K562 (cell line): ENCODE results near the gene ARMH4. TPM values are rescaled to one million over a fixed set of nuclear protein-coding genes. Genes with fewer than 3 reads are reported as not detected.

Experiments
- ATAC-seq: fragments of 200-7000 bp; cut with Tn5 transposase; 3 replicates; pipeline ENCODE4 v1.9.1; 2020; ENCODE audit warnings: moderate library complexity
- BruUV-seq: library from RNA; stranded (reverse); fragments of 400-500 nt; replicated peaks from 2 replicates; lab custom pipeline; 2021; lab: Mats Ljungman, UMichigan
- CTCF ChIA-PET: fragments of 300-600 bp; formaldehyde crosslinking; extraction: SDS; loops from one replicate; lab custom pipeline; 2021; ENCODE audit warnings: low intra/inter-chr PET ratio; lab: Yijun Ruan, JAX
- POLR2A ChIA-PET: fragments of 300-600, 350-650 bp; sonication (Branson Sonifier 250); formaldehyde crosslinking; extraction: SDS; loops from one replicate; lab custom pipeline; 2021; ENCODE audit warnings: antibody characterized with exemption, inconsistent platforms; lab: Yijun Ruan, JAX
- DNase-seq, 4 experiments: peaks; one replicate each; pipeline versions ENCODE4 v3.0.0 to v3.0.0-alpha.2; 2011 to 2018; ENCODE audit warnings: low spot score in 3 of 4, mixed read lengths in 3 of 4; ENCODE audit errors: extremely low read depth in 1 of 4
- FAIRE-seq: peaks from 2 replicates; lab custom pipeline; 2011; peaks lifted over from hg19 to GRCh38; lab: Jason Lieb, UNC
- H2AFZ ChIP-seq: 2 replicates; pipeline ENCODE4 v1.6.0; 2011; ENCODE audit warnings: low read depth, low read length, control low read depth, inconsistent platforms
- H3K27ac ChIP-seq: fragments of 200-600 bp; 3 replicates; pipeline ENCODE4 v1.8.0; 2011; ENCODE audit warnings: low read depth, mild to moderate bottlenecking, control low read depth, inconsistent platforms, low read length, moderate library complexity, mixed read lengths; ENCODE audit errors: extremely low read depth
- H3K27me3 ChIP-seq, 2 experiments: fragments of 300-600 bp in 1 of 2; 2 replicates in 1 of 2; 3 replicates in 1 of 2; pipeline versions ENCODE4 v1.6.0 to v1.8.0; 2011; ENCODE audit warnings: inconsistent platforms in 2 of 2, low read length in 2 of 2, mild to moderate bottlenecking in 1 of 2, mixed read lengths in 1 of 2, moderate library complexity in 1 of 2; ENCODE audit not compliant: control insufficient read depth in 2 of 2, insufficient read depth in 2 of 2
- H3K36me3 ChIP-seq: fragments of 300-600 bp; 3 replicates; pipeline ENCODE4 v1.8.0; 2011; ENCODE audit warnings: mild to moderate bottlenecking, low read length, inconsistent platforms; ENCODE audit not compliant: control insufficient read depth, insufficient read depth
- H3K4me1 ChIP-seq, 2 experiments: fragments of 200-600 bp in 1 of 2; replicated peaks in 1 of 2; 2 replicates in 1 of 2; 3 replicates in 1 of 2; pipeline versions ENCODE4 v1.5.1 to v1.8.0; 2011; ENCODE audit warnings: inconsistent platforms in 2 of 2, low read length in 2 of 2, mild to moderate bottlenecking in 1 of 2, mixed read lengths in 1 of 2, moderate library complexity in 1 of 2; ENCODE audit not compliant: control insufficient read depth in 2 of 2, insufficient read depth in 2 of 2
- H3K4me2 ChIP-seq: 2 replicates; pipeline ENCODE4 v1.6.1; 2011; ENCODE audit warnings: low read length, control low read depth, inconsistent platforms, mixed read lengths; ENCODE audit not compliant: insufficient read depth
- H3K4me3 ChIP-seq: fragments of 200-600 bp; sonication (generic), shearing (Covaris generic); 2 replicates; pipeline ENCODE4 v1.5.1; 2016; ENCODE audit warnings: control low read depth, inconsistent platforms
- H3K79me2 ChIP-seq: fragments of 200-600 bp; 3 replicates; pipeline ENCODE4 v1.8.0; 2011; ENCODE audit warnings: low read length, inconsistent platforms; ENCODE audit not compliant: control insufficient read depth, insufficient read depth
- H3K9ac ChIP-seq, 2 experiments: 2 replicates each; pipeline versions ENCODE4 v1.6.0 to v1.6.1; 2011; ENCODE audit warnings: low read depth in 2 of 2, low read length in 2 of 2, control low read depth in 1 of 2, inconsistent platforms in 1 of 2, mild to moderate bottlenecking in 1 of 2, mixed read lengths in 1 of 2; ENCODE audit not compliant: insufficient read depth in 1 of 2
- H3K9me1 ChIP-seq: one replicate; pipeline ENCODE4 v1.6.0; 2011; ENCODE audit warnings: inconsistent platforms, mild to moderate bottlenecking, low read length, moderate library complexity; ENCODE audit not compliant: control insufficient read depth, insufficient read depth
- H3K9me3 ChIP-seq: replicated peaks from 2 replicates; pipeline ENCODE4 v1.5.1; 2011; ENCODE audit warnings: low read depth, low read length, inconsistent platforms; ENCODE audit not compliant: control insufficient read depth, insufficient read depth
- H4K20me1 ChIP-seq: replicated peaks from 2 replicates; pipeline ENCODE4 v1.6.1; 2011; ENCODE audit warnings: low read length, inconsistent platforms, mixed read lengths; ENCODE audit not compliant: control insufficient read depth, insufficient read depth
- CHD2 ChIP-seq: IDR thresholded peaks from 2 replicates; pipeline ENCODE4 v1.6.1; 2011; ENCODE audit warnings: low read depth, low read length
- CHD4 ChIP-seq: fragments of 200-600 bp; sonication (generic); IDR thresholded peaks from 3 replicates; pipeline ENCODE4 v1.6.1; 2012; ENCODE audit warnings: low read depth, mild to moderate bottlenecking, mixed read lengths, low read length, inconsistent platforms; ENCODE audit not compliant: insufficient read depth, insufficient replicate concordance, poor library complexity, severe bottlenecking
- ELK1 ChIP-seq: sonication (generic); formaldehyde crosslinking; IDR thresholded peaks from 2 replicates; pipeline ENCODE4 v1.8.1; 2022; ENCODE audit warnings: missing genetic modification reagents
- GATA2 ChIP-seq: sonication (generic); formaldehyde crosslinking; IDR thresholded peaks from 2 replicates; pipeline ENCODE4 v1.4.0; 2020; ENCODE audit warnings: mild to moderate bottlenecking, missing genetic modification reagents
- HNRNPLL ChIP-seq: fragments of 200-400 bp; formaldehyde crosslinking; IDR thresholded peaks from 2 replicates; pipeline ENCODE4 v1.6.1; 2017; ENCODE audit warnings: low read length, low read depth, mild to moderate bottlenecking; ENCODE audit not compliant: poor library complexity, severe bottlenecking
- KAT8 ChIP-seq: fragments of 450-650 bp; IDR thresholded peaks from 2 replicates; pipeline ENCODE4 v1.6.1; 2016; ENCODE audit warnings: low read depth, mild to moderate bottlenecking
- POLR2AphosphoS5 ChIP-seq: IDR thresholded peaks from 2 replicates; pipeline ENCODE4 v1.6.1; 2011; ENCODE audit warnings: mild to moderate bottlenecking, low read depth, low read length, moderate library complexity; ENCODE audit not compliant: control insufficient read depth, insufficient read depth
- RBFOX2 ChIP-seq: fragments of 200-400 bp; formaldehyde crosslinking; IDR thresholded peaks from 2 replicates; pipeline ENCODE4 v1.6.1; 2017; ENCODE audit warnings: low read depth, mild to moderate bottlenecking, low read length, moderate library complexity
- TFAM ChIP-seq: fragments of 250-450 bp; sonication (Bioruptor Pico); conservative IDR thresholded peaks from 2 replicates; pipeline ENCODE4 v1.5.0; 2021; ENCODE audit warnings: mild to moderate bottlenecking, moderate library complexity
- ZBTB12 ChIP-seq: fragments of 250-450 bp; sonication (Bioruptor Pico); IDR thresholded peaks from 2 replicates; pipeline ENCODE4 v1.4.0; 2020
- ZNF174 ChIP-seq: fragments of 250-450 bp; sonication (Bioruptor Pico); IDR thresholded peaks from 2 replicates; pipeline ENCODE4 v1.4.0; 2020; ENCODE audit warnings: mild to moderate bottlenecking
- ZNF511 ChIP-seq: sonication (generic); formaldehyde crosslinking; IDR thresholded peaks from 2 replicates; pipeline ENCODE4 v1.8.0; 2022; ENCODE audit warnings: mild to moderate bottlenecking, missing genetic modification reagents
- ZNF583 ChIP-seq: fragments of 250-450 bp; sonication (Bioruptor Pico); IDR thresholded peaks from 2 replicates; pipeline ENCODE4 v1.4.0; 2020
- WGBS: fragments of 100-300 bp; shearing (Covaris generic); methylation state at CpG from one replicate; pipeline ENCODE4 v1.1.6; 2016; ENCODE audit warnings: low coverage, mixed read lengths; ENCODE audit not compliant: insufficient coverage; ENCODE audit errors: missing lambda C conversion rate; 5-methylcytosine and 5-hydroxymethylcytosine counted together
- in situ Hi-C: fragments of 300-500 bp; cut with MboI; formaldehyde crosslinking; loops from 4 replicates; pipeline ENCODE4 v1.15.0; 2018; ENCODE audit warnings: inconsistent platforms, mixed read lengths
- intact Hi-C: fragments of 100-400 bp; cut with micrococcal nuclease; formaldehyde crosslinking; loops from 2 replicates; pipeline ENCODE4 v1.14.2; 2022
- polyA plus RNA-seq, 8 experiments: library from polyadenylated mRNA; depleted of rRNA in 4 of 8; stranded (reverse) in 5 of 8; unstranded in 3 of 8; fragments of >200 nt; fragmentation: Nextera tagmentation in 2 of 8; fragmentation: Illumina TruSeq in 1 of 8; extraction: Ambion mirVana in 2 of 8; extraction: Trizol in 1 of 8; gene quantifications; 2 replicates each; pipeline versions ENCODE4 v1.2.1 to v1.2.3, GENCODE V29; 2011 to 2014; ENCODE audit warnings: inconsistent platforms in 1 of 8, missing spikeins in 1 of 8
- total RNA-seq, 7 experiments: library from RNA; depleted of rRNA in 6 of 7; stranded (reverse); fragments of >200 nt in 6 of 7; fragmentation: Illumina TruSeq in 2 of 7; extraction: Trizol in 2 of 7; gene quantifications; 2 replicates each; pipeline versions ENCODE4 v1.2.1 to v1.2.3, GENCODE V29; 2011 to 2021; ENCODE audit warnings: low replicate concordance in 1 of 7
- TF ChIP-seq, protein P1 (sequence below): sonication (generic); formaldehyde crosslinking; IDR thresholded peaks from 2 replicates; pipeline ENCODE4 v1.8.0; 2023; ENCODE audit warnings: mild to moderate bottlenecking, missing genetic modification reagents

ARMH4 gene
- total and polyA plus RNA-seq, 9 of the 15 experiments (the other 6 are each of a cell fraction or from before 2014, with no cell fraction given): 0.06 to 0.98 (median 0.07) TPM; not detected in 2

- ChIA-PET POLR2A (no interaction called here), CTCF (no interaction called here)
- Histone ChIP-seq H3K4me3 (no peak overlapping the region), H3K4me1 (no peaks in the 10 kb centered on the region), H3K27me3 (no peaks in the 10 kb centered on the region), H3K27ac (no peak overlapping the region), H3K79me2 (no peaks in the 10 kb centered on the region), H3K9me3 (no peaks in the 10 kb centered on the region), H3K9ac (no peak overlapping the region), H4K20me1 (no peaks in the 10 kb centered on the region), H3K9me1 (no peaks in the 10 kb centered on the region), H3K4me2 (no peak overlapping the region), H3K36me3 (no peaks in the 10 kb centered on the region), H2AFZ (no peak overlapping the region)
- intact Hi-C loops: no loop called here
- DNase-seq (no peak), FAIRE-seq (no peak), ATAC-seq (no peak)
- in situ Hi-C loops: no loop called here
- WGBS: 0% methylated on average over 5 of the region's 5 CpGs
- no TSS peak for BruUV-seq
- TF ChIP-seq ELK1 (CRISPR knock-in tag): no peak
- no peak for TF ChIP-seq TFAM (CRISPR knock-in tag)
- no peak for TF ChIP-seq CHD4
- TF ChIP-seq RBFOX2: no peak
- no peak for TF ChIP-seq ZNF511 (CRISPR knock-in tag)
- no peak for TF ChIP-seq POLR2AphosphoS5
- no peak for TF ChIP-seq CHD2
- no peak for TF ChIP-seq ZNF174 (CRISPR knock-in tag)
- no peak for TF ChIP-seq ZNF583 (CRISPR knock-in tag)
- TF ChIP-seq, protein P1, sequence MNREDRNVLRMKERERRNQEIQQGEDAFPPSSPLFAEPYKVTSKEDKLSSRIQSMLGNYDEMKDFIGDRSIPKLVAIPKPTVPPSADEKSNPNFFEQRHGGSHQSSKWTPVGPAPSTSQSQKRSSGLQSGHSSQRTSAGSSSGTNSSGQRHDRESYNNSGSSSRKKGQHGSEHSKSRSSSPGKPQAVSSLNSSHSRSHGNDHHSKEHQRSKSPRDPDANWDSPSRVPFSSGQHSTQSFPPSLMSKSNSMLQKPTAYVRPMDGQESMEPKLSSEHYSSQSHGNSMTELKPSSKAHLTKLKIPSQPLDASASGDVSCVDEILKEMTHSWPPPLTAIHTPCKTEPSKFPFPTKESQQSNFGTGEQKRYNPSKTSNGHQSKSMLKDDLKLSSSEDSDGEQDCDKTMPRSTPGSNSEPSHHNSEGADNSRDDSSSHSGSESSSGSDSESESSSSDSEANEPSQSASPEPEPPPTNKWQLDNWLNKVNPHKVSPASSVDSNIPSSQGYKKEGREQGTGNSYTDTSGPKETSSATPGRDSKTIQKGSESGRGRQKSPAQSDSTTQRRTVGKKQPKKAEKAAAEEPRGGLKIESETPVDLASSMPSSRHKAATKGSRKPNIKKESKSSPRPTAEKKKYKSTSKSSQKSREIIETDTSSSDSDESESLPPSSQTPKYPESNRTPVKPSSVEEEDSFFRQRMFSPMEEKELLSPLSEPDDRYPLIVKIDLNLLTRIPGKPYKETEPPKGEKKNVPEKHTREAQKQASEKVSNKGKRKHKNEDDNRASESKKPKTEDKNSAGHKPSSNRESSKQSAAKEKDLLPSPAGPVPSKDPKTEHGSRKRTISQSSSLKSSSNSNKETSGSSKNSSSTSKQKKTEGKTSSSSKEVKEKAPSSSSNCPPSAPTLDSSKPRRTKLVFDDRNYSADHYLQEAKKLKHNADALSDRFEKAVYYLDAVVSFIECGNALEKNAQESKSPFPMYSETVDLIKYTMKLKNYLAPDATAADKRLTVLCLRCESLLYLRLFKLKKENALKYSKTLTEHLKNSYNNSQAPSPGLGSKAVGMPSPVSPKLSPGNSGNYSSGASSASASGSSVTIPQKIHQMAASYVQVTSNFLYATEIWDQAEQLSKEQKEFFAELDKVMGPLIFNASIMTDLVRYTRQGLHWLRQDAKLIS: no peak
- TF ChIP-seq HNRNPLL: no peak
- TF ChIP-seq KAT8: no peak
- no peak for TF ChIP-seq GATA2 (CRISPR knock-in tag)
- no peak for TF ChIP-seq ZBTB12 (CRISPR knock-in tag)
Measured at GRCh38 chr14:58048219-58048618, 103.8 kb downstream of the ARMH4 start.
